Stimulated activated CD4-positive, alpha-beta T cell treated with anti-CD3 and anti-CD28 coated beads, Interleukin-4, amount 100 ng/mL, for 1 hour (primary cell): ENCODE results near the gene DCLK2.

Experiments used
- DNase-seq: peaks from one replicate; pipeline ENCODE4 v3.0.0-alpha.2; 2020

DCLK2 gene

GRCh38 chr4:150212927-150213326, 134.7 kb downstream of the DCLK2 start:
- DNase-seq = no peak

- no peak for DNase-seq
These were observed 137.4 kb downstream of the DCLK2 start for GRCh38 chr4:150215601-150216000.

- no peak for DNase-seq
These were observed 138.5 kb downstream of the DCLK2 start for GRCh38 chr4:150216726-150217125.

- DNase-seq = no peak
These were observed 138.9 kb downstream of the DCLK2 start for GRCh38 chr4:150217192-150217591.

- no peak for DNase-seq
These were observed 139.6 kb downstream of the DCLK2 start for GRCh38 chr4:150217808-150218207.

- no peak for DNase-seq
These were observed 140.2 kb downstream of the DCLK2 start for GRCh38 chr4:150218447-150218846.

GRCh38 chr4:150219841-150220240, 141.6 kb downstream of the DCLK2 start:
- no peak for DNase-seq

GRCh38 chr4:150224896-150225591, 146.8 kb downstream of the DCLK2 start:
- DNase-seq = no peak

- no peak for DNase-seq
These were observed 151.3 kb downstream of the DCLK2 start for GRCh38 chr4:150229520-150229919.

- no peak for DNase-seq
These were observed 152.3 kb downstream of the DCLK2 start for GRCh38 chr4:150230561-150230960.

GRCh38 chr4:150231107-150231770, 153.0 kb downstream of the DCLK2 start:
- DNase-seq = no peak

GRCh38 chr4:150232029-150232428, 153.8 kb downstream of the DCLK2 start:
- DNase-seq = no peak

- DNase-seq = no peak
These were observed 156.0 kb downstream of the DCLK2 start for GRCh38 chr4:150234246-150234645.

- no peak for DNase-seq
These were observed 157.1 kb downstream of the DCLK2 start for GRCh38 chr4:150235317-150235716.

GRCh38 chr4:150235808-150236271, 157.6 kb downstream of the DCLK2 start:
- DNase-seq = no peak

GRCh38 chr4:150236626-150237025, 158.4 kb downstream of the DCLK2 start:
- no peak for DNase-seq

GRCh38 chr4:150237110-150237872, 159.0 kb downstream of the DCLK2 start:
- no peak for DNase-seq

GRCh38 chr4:150238591-150238990, 160.3 kb downstream of the DCLK2 start:
- no peak for DNase-seq

- no peak for DNase-seq
These were observed 161.8 kb downstream of the DCLK2 start for GRCh38 chr4:150240011-150240410.

GRCh38 chr4:150242820-150243458, 164.7 kb downstream of the DCLK2 start:
- DNase-seq = no peak

- DNase-seq = no peak
These were observed 165.7 kb downstream of the DCLK2 start for GRCh38 chr4:150243932-150244331.

GRCh38 chr4:150244600-150244999, 166.4 kb downstream of the DCLK2 start:
- no peak for DNase-seq

GRCh38 chr4:150247184-150247583, 168.9 kb downstream of the DCLK2 start:
- no peak for DNase-seq
